Spleen (tissue), 7 donors: Measurements from ENCODE around the gene RPL41.

ENCODE experiments used
- CTCF ChIP-seq, 11 experiments: fragments of 200-600 bp in 7 of 11; fragments of 450-650 bp in 4 of 11; sonication (generic) in 4 of 11; IDR thresholded peaks in 8 of 11; conservative IDR thresholded peaks in 3 of 11; 1 replicate in 7 of 11; 2 replicates in 4 of 11; pipeline versions ENCODE4 v1.4.0 to v1.8.0; 2016 to 2021; ENCODE audit warnings: antibody characterized with exemption in 11 of 11, inconsistent platforms in 4 of 11, mild to moderate bottlenecking in 1 of 11
- POLR2A ChIP-seq, 3 donors: fragments of 450-650 bp; IDR thresholded peaks; one replicate each; pipeline ENCODE4 v1.5.1; 2017; ENCODE audit warnings: antibody characterized with exemption in 3 of 3, mild to moderate bottlenecking in 1 of 3
- donor health status: DM: no; HTN: no; CAD: no; lungs with moderate emphysema.
- donor health status: DM: no; HTN: no; CAD: no.
- donor health status: DM: no; HTN: no; CAD: no.

- TF ChIP-seq CTCF (IDR thresholded peaks at IDR 0.05 in 8 of 11, conservative IDR thresholded peaks at IDR 0.05 in 3 of 11) (peak in 1 of 11 experiments; percentile 24), POLR2A (IDR thresholded peaks at IDR 0.05) (peak; percentile 71 to 94 (median 93))
Observed at GRCh38 chr12:56116267-56117081, at the start of gene RPL41.
